Activated T-helper 2 cell treated with anti-CD3 and anti-CD28 coated beads, Interferon-gamma antibody, Interleukin-2, Interleukin-4, amounts not matched to agents 10 μg/mL and 5 μg/mL and 100 μg/mL, durations not matched to agents 14 hours and 24 hours and 36 hours (primary cell): Measurements from ENCODE around the gene ITPR3. TPM values are rescaled to one million over a fixed set of nuclear protein-coding genes. Genes with fewer than 3 reads are reported as not detected.

Experiments
- DNase-seq: peaks from one replicate; pipeline ENCODE4 v3.0.0; 2021; ENCODE audit warnings: low spot score
- H3K27ac Mint-ChIP-seq: one replicate; pipeline ENCODE4 v1.8.0; 2021; ENCODE audit warnings: mixed read lengths
- H3K27me3 Mint-ChIP-seq: one replicate; pipeline ENCODE4 v1.8.0; 2021; ENCODE audit warnings: low read depth, mixed read lengths
- H3K36me3 Mint-ChIP-seq: one replicate; pipeline ENCODE4 v1.8.0; 2021; ENCODE audit warnings: low read depth, mixed read lengths
- H3K4me1 Mint-ChIP-seq: one replicate; pipeline ENCODE4 v1.8.0; 2021; ENCODE audit warnings: low read depth, mixed read lengths
- H3K4me3 Mint-ChIP-seq: one replicate; pipeline ENCODE4 v1.8.0; 2021; ENCODE audit warnings: low read depth, mild to moderate bottlenecking, moderate library complexity, mixed read lengths
- H3K9me3 Mint-ChIP-seq: one replicate; pipeline ENCODE4 v1.8.0; 2021; ENCODE audit warnings: mixed read lengths
- intact Hi-C: fragments of 100-400 bp; cut with micrococcal nuclease; formaldehyde crosslinking; loops from one replicate; pipeline ENCODE4 v1.15.1; 2023
- total RNA-seq: library from RNA; stranded (reverse); gene quantifications from 2 replicates; pipeline ENCODE4 v1.2.3, GENCODE V29; 2022

The ITPR3 gene
- total RNA-seq, 1 donor from 2014 or later, result 41.7 TPM

GRCh38 chr6:33721508-33721907, 100.4 kb downstream of the ITPR3 start:
- Mint-ChIP-seq H3K4me1 (peaks cover 2% of the 10 kb centered on the region), H3K27ac (no peak overlapping the region), H3K9me3 (no peaks in the 10 kb centered on the region), H3K36me3 (no peaks in the 10 kb centered on the region), H3K4me3 (no peak overlapping the region), H3K27me3 (peaks cover 39% of the 10 kb centered on the region)
- intact Hi-C loops, result loop anchor here (5.0 kb wide), 1 partner anchor 41 kb away; no protein-coding TSS in a partner anchor
- DNase-seq, result no peak

- H3K9me3 Mint-ChIP-seq, result no peaks in the 10 kb centered on the region
- DNase-seq, result no peak
- H3K27me3 Mint-ChIP-seq, result peaks cover 39% of the 10 kb centered on the region
These were observed 101.0 kb downstream of the ITPR3 start for GRCh38 chr6:33722103-33722623.

GRCh38 chr6:33723371-33724085, 102.4 kb downstream of the ITPR3 start:
- H3K36me3 Mint-ChIP-seq, result no peaks in the 10 kb centered on the region
- no peak for DNase-seq
- H3K9me3 Mint-ChIP-seq, result no peaks in the 10 kb centered on the region
- H3K4me3 Mint-ChIP-seq, result no peak overlapping the region
- H3K27ac Mint-ChIP-seq, result no peak overlapping the region
- intact Hi-C loops, result loop anchor here (5.0 kb wide), 1 partner anchor 39 kb away; no protein-coding TSS in a partner anchor
- peaks cover 2% of the 10 kb centered on the region for H3K4me1 Mint-ChIP-seq
- H3K27me3 Mint-ChIP-seq, result peaks cover 39% of the 10 kb centered on the region

More at GRCh38 chr6:33722103-33722623, 101.0 kb downstream of the ITPR3 start:
- intact Hi-C loops, result loop anchor here (5.0 kb wide), 1 partner anchor 40 kb away; no protein-coding TSS in a partner anchor
- H3K4me3 Mint-ChIP-seq, result no peak overlapping the region
- peaks cover 2% of the 10 kb centered on the region for H3K4me1 Mint-ChIP-seq
- H3K27ac Mint-ChIP-seq, result no peak overlapping the region
- no peaks in the 10 kb centered on the region for H3K36me3 Mint-ChIP-seq

GRCh38 chr6:33724102-33725023, 103.2 kb downstream of the ITPR3 start:
- Mint-ChIP-seq H3K9me3 (no peaks in the 10 kb centered on the region), H3K4me3 (no peak overlapping the region), H3K27me3 (peaks cover 37% of the 10 kb centered on the region), H3K4me1 (peaks cover 2% of the 10 kb centered on the region), H3K36me3 (no peaks in the 10 kb centered on the region), H3K27ac (no peak overlapping the region)
- intact Hi-C loops, result loop anchor here (5.0 kb wide), 1 partner anchor 38 kb away; no protein-coding TSS in a partner anchor
- DNase-seq, result no peak

GRCh38 chr6:33725222-33725621, 104.1 kb downstream of the ITPR3 start:
- DNase-seq, result no peak
- Mint-ChIP-seq H3K9me3 (no peaks in the 10 kb centered on the region), H3K36me3 (no peaks in the 10 kb centered on the region), H3K27ac (no peak overlapping the region), H3K27me3 (peaks cover 33% of the 10 kb centered on the region), H3K4me3 (no peak overlapping the region), H3K4me1 (peaks cover 2% of the 10 kb centered on the region)
- intact Hi-C loops, result no loop called here

DNA sequence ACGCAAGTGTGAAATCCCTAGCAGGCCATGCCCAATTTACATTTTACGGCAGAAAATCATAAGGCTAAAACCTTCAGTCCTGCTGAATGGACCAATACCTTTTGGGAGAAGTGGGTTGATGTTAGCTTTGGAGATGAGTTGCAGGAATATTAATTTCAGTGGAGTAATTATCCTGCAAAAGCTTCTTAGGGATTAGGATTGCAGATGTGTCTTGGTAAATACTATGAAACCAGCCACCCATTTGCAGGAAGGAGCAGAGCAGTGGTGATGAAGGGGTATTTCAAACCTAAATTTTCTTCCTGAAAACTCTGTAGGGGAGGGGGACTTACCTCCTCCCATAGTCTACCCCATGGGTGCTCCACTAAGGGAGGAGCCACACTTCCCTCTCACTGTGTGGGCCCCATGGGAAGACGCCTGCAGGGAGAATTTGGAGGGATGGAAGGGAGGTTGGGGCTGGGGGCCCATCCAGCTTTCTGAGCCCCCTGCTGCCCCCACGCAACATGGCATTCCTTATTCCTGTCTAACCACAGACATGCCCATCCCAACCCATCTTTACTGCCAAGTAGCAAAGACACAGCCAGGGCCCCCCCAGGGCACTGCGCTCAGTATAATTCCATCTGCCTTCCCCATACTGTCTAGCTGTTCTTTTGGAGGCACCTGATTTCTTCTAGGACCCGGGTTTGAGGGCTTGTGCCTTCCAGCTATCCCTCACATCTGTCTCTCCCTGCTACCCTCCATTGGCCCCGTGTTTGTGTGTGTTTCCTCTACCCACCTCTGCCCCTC, 105.0 kb downstream of the ITPR3 start:
- Mint-ChIP-seq H3K4me1 (peaks cover 2% of the 10 kb centered on the region), H3K4me3 (no peak overlapping the region), H3K27ac (no peak overlapping the region), H3K36me3 (no peaks in the 10 kb centered on the region), H3K27me3 (peaks cover 32% of the 10 kb centered on the region), H3K9me3 (no peaks in the 10 kb centered on the region)
- DNase-seq, result no peak
- intact Hi-C loops, result no loop called here

DNA sequence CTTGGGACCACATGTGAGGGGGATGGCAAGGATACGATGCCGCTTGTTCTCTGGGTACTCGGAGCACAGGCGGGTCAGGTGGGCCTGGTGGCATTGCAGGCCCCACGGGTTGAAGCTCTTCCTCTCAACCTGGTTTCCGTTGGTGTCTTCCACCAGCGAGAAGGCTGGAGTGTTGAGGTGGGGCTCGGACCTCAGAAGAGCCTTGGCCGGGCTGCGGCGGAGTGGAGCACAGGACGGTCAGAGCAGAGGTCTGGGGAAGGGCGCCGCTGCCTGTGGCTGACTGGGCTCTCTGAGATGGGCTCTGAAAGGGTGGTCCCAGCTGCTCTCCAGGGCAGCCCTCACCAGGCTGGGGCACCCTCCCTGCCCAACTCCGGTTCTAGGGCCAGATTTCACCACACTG, 105.6 kb downstream of the ITPR3 start:
- Mint-ChIP-seq H3K27me3 (peaks cover 28% of the 10 kb centered on the region), H3K27ac (no peak overlapping the region), H3K36me3 (no peaks in the 10 kb centered on the region), H3K9me3 (no peaks in the 10 kb centered on the region), H3K4me1 (peaks cover 2% of the 10 kb centered on the region), H3K4me3 (no peak overlapping the region)
- intact Hi-C loops, result no loop called here
- no peak for DNase-seq

GRCh38 chr6:33727126-33727525, 106.0 kb downstream of the ITPR3 start:
- peaks cover 25% of the 10 kb centered on the region for H3K27me3 Mint-ChIP-seq
- no peak overlapping the region for H3K27ac Mint-ChIP-seq
- H3K4me3 Mint-ChIP-seq, result no peak overlapping the region
- no peaks in the 10 kb centered on the region for H3K36me3 Mint-ChIP-seq
- H3K9me3 Mint-ChIP-seq, result no peaks in the 10 kb centered on the region
- DNase-seq, result no peak
- H3K4me1 Mint-ChIP-seq, result peaks cover 2% of the 10 kb centered on the region
- intact Hi-C loops, result no loop called here

DNA sequence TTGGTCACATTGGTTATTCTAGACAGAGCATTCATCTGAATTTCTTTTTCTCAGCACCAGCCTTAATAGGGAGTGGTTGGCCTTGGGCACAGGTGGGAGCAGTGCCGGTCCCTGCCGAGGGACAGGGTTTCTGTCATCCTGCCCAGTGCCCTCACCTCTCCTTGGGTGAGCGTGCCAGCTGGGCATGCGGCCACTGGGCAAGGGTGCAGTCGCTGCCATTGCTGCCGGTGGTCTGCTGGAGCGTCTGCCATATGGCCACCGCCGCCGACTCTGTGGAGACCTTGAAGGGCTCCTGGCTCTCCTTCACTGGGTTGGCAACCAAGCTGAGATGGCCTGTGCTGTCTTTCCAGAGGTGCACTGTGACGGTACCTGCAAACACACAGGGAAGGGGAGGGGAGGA, 106.8 kb downstream of the ITPR3 start:
- Mint-ChIP-seq H3K9me3 (no peaks in the 10 kb centered on the region), H3K27me3 (peaks cover 22% of the 10 kb centered on the region), H3K27ac (no peak overlapping the region), H3K4me1 (peaks cover 2% of the 10 kb centered on the region), H3K4me3 (no peak overlapping the region), H3K36me3 (no peaks in the 10 kb centered on the region)
- DNase-seq, result no peak
- intact Hi-C loops, result no loop called here

GRCh38 chr6:33728438-33728837, 107.3 kb downstream of the ITPR3 start:
- H3K36me3 Mint-ChIP-seq, result no peaks in the 10 kb centered on the region
- H3K4me1 Mint-ChIP-seq, result peaks cover 2% of the 10 kb centered on the region
- no peak overlapping the region for H3K27ac Mint-ChIP-seq
- peaks cover 17% of the 10 kb centered on the region for H3K27me3 Mint-ChIP-seq
- no peak overlapping the region for H3K4me3 Mint-ChIP-seq
- intact Hi-C loops, result no loop called here
- no peak for DNase-seq
- H3K9me3 Mint-ChIP-seq, result no peaks in the 10 kb centered on the region

GRCh38 chr6:33729059-33729458, 107.9 kb downstream of the ITPR3 start:
- Mint-ChIP-seq H3K9me3 (no peaks in the 10 kb centered on the region), H3K36me3 (no peaks in the 10 kb centered on the region), H3K27me3 (peaks cover 12% of the 10 kb centered on the region), H3K4me3 (no peak overlapping the region), H3K4me1 (peaks cover 2% of the 10 kb centered on the region), H3K27ac (no peak overlapping the region)
- no peak for DNase-seq
- intact Hi-C loops, result no loop called here

DNA sequence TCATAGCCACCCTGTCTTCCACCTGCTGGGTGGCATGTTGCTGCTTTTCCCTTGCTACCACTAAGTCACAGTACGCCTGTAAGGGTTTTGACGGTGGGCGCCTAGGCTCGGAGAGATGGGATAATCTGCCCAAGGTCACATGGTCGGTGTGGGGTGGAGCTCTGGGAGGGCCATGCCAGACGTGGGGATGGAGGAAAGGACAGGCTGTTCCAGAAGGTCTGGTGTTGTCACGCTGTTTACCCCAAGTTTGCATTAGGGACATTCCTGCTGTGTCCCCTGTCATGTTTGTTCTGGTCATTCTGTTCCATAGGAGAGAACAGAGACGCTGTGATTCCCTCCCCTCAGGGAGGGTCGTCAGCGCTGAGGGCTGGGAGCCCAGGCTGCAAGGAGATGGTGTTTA, 109.5 kb downstream of the ITPR3 start:
- DNase-seq, result no peak
- Mint-ChIP-seq H3K9me3 (no peaks in the 10 kb centered on the region), H3K4me3 (no peak overlapping the region), H3K27me3 (peaks cover 2% of the 10 kb centered on the region), H3K27ac (no peak overlapping the region), H3K4me1 (no peaks in the 10 kb centered on the region), H3K36me3 (no peaks in the 10 kb centered on the region)
- intact Hi-C loops, result no loop called here
